Superior temporal gyrus (tissue), 1 donor: ENCODE measurements around the gene ABHD18.

Experiments used
- DNase-seq: peaks from one replicate; pipeline ENCODE4 v3.0.0-alpha.2; 2016; ENCODE audit errors: extremely low spot score

ABHD18 gene

GRCh38 chr4:128068918-128069317 lies 103.7 kb downstream of the ABHD18 start:
- peak; percentile 8 for DNase-seq

- no peak for DNase-seq
These were observed 111.3 kb downstream of the ABHD18 start for GRCh38 chr4:128076464-128076863.
